Ishikawa (cell line): Measurements from ENCODE around the gene HOXB7.

Source experiments
- CEBPB ChIP-seq: IDR thresholded peaks from 2 replicates; pipeline ENCODE4 v1.6.1; 2012
- CREB1 ChIP-seq: IDR thresholded peaks from 2 replicates; pipeline ENCODE4 v1.6.1; 2012; ENCODE audit warnings: low read depth
- EP300 ChIP-seq: IDR thresholded peaks from 2 replicates; pipeline ENCODE4 v1.6.1; 2012; ENCODE audit warnings: borderline replicate concordance
- NFIC ChIP-seq: IDR thresholded peaks from 2 replicates; pipeline ENCODE4 v1.6.1; 2012
- RAD21 ChIP-seq: IDR thresholded peaks from 2 replicates; pipeline ENCODE4 v1.6.1; 2012; ENCODE audit warnings: low read depth
- TCF12 ChIP-seq: IDR thresholded peaks from 2 replicates; pipeline ENCODE4 v1.6.1; 2012; ENCODE audit warnings: low read depth
- TEAD4 ChIP-seq: IDR thresholded peaks from 2 replicates; pipeline ENCODE4 v1.6.1; 2012
- YY1 ChIP-seq: IDR thresholded peaks from 2 replicates; pipeline ENCODE4 v1.6.1; 2012; ENCODE audit warnings: low read depth
- TF ChIP-seq, protein P1 (sequence below): IDR thresholded peaks from 2 replicates; pipeline ENCODE4 v1.6.1; 2012
- TF ChIP-seq, protein P2 (sequence below): IDR thresholded peaks from 2 replicates; pipeline ENCODE4 v1.6.1; 2012; ENCODE audit warnings: low read depth, mild to moderate bottlenecking

DNA sequence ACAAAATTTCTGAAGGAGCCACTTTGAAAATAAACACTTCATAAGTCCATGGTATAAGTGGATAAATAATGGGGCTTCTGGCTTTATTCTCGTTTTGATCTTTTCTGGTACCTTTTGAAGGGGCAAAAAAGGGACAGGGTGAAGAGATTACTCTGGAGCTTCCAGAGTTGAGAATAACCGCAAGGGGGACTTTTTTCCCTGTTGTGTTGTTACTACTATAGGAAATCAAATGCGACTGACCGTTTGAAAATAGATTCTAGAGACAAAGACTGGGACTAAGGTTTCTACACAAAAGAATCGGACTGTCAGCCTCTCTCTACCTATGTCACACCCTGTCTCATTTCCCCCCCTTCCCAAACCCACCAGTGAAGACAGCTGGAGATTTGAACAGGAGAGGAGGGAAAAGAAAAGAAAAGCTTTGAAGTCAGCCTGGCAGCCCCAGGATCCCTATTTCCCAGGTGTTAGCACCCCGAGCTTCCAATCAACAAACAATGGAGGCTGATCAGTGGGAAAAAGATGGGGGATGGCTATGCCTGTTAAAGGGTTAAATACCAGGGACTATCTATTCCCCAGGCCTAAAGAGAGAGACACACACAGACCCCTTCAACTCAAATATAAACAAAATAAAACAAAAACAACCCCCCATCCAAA is 41.0 kb downstream of the HOXB7 start:
- TF ChIP-seq, protein P1, sequence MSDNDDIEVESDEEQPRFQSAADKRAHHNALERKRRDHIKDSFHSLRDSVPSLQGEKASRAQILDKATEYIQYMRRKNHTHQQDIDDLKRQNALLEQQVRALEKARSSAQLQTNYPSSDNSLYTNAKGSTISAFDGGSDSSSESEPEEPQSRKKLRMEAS = no peak
- TF ChIP-seq CREB1 = no peak
- TF ChIP-seq YY1 = no peak
- TF ChIP-seq RAD21 = no peak
- no peak for TF ChIP-seq TEAD4
- TF ChIP-seq, protein P2, sequence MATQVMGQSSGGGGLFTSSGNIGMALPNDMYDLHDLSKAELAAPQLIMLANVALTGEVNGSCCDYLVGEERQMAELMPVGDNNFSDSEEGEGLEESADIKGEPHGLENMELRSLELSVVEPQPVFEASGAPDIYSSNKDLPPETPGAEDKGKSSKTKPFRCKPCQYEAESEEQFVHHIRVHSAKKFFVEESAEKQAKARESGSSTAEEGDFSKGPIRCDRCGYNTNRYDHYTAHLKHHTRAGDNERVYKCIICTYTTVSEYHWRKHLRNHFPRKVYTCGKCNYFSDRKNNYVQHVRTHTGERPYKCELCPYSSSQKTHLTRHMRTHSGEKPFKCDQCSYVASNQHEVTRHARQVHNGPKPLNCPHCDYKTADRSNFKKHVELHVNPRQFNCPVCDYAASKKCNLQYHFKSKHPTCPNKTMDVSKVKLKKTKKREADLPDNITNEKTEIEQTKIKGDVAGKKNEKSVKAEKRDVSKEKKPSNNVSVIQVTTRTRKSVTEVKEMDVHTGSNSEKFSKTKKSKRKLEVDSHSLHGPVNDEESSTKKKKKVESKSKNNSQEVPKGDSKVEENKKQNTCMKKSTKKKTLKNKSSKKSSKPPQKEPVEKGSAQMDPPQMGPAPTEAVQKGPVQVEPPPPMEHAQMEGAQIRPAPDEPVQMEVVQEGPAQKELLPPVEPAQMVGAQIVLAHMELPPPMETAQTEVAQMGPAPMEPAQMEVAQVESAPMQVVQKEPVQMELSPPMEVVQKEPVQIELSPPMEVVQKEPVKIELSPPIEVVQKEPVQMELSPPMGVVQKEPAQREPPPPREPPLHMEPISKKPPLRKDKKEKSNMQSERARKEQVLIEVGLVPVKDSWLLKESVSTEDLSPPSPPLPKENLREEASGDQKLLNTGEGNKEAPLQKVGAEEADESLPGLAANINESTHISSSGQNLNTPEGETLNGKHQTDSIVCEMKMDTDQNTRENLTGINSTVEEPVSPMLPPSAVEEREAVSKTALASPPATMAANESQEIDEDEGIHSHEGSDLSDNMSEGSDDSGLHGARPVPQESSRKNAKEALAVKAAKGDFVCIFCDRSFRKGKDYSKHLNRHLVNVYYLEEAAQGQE = no peak
- no peak for TF ChIP-seq EP300
- no peak for TF ChIP-seq TCF12
- TF ChIP-seq NFIC = no peak
- no peak for TF ChIP-seq CEBPB
